ENCODE measurements around the gene LRFN3.

LRFN3 gene

DNA sequence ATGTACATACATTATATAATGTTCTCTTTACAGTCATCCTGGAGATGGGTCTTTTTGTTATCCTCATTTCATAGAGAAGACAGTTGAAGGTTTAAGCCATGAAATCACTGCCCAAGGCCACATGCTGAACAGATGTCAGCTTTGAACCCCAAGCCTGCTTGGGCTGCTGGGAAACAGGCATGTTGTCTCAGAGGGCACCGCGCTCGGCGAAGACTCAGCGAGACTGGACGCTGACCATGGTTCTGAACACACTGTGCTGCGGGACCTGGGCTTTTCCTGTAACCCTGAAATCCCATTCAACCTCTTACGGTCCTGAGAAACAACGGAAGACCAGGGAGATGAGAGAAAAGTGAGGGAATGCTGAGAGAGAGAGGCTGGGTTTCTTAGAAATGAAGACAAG, 27.3 kb downstream of the LRFN3 start:
- H3K27ac ChIP-seq (ENCODE audit: low read length): no peak overlapping the region
- no peaks in the 10 kb centered on the region for H3K4me1 ChIP-seq (ENCODE audit: insufficient read depth, low read length)
- no peaks in the 10 kb centered on the region for H3K79me2 ChIP-seq (ENCODE audit: insufficient read depth, low read length)
- DNase-seq: peak; percentile 63
- H3K9ac ChIP-seq (ENCODE audit: low read depth, low read length): no peak overlapping the region
- H2AFZ ChIP-seq (ENCODE audit: low read depth, low read length): no peak overlapping the region
- TF ChIP-seq, protein P1, sequence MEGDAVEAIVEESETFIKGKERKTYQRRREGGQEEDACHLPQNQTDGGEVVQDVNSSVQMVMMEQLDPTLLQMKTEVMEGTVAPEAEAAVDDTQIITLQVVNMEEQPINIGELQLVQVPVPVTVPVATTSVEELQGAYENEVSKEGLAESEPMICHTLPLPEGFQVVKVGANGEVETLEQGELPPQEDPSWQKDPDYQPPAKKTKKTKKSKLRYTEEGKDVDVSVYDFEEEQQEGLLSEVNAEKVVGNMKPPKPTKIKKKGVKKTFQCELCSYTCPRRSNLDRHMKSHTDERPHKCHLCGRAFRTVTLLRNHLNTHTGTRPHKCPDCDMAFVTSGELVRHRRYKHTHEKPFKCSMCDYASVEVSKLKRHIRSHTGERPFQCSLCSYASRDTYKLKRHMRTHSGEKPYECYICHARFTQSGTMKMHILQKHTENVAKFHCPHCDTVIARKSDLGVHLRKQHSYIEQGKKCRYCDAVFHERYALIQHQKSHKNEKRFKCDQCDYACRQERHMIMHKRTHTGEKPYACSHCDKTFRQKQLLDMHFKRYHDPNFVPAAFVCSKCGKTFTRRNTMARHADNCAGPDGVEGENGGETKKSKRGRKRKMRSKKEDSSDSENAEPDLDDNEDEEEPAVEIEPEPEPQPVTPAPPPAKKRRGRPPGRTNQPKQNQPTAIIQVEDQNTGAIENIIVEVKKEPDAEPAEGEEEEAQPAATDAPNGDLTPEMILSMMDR (IDR thresholded peaks at IDR 0.05; ENCODE audit: borderline replicate concordance, extremely low read depth, low read length, poor library complexity, severe bottlenecking): no peak
- no peak for TF ChIP-seq EZH2 (IDR thresholded peaks at IDR 0.05; ENCODE audit: borderline replicate concordance, low read depth, low read length, severe bottlenecking)
- no peaks in the 10 kb centered on the region for H3K36me3 ChIP-seq (ENCODE audit: insufficient read depth, low read length)
- H4K20me1 ChIP-seq (ENCODE audit: insufficient read depth, low read length): no peaks in the 10 kb centered on the region; the same call in 1 of the 2 replicates
- no peaks in the 10 kb centered on the region for H3K27me3 ChIP-seq (ENCODE audit: insufficient read depth, low read length, poor library complexity)
- no peaks in the 10 kb centered on the region for H3K9me3 ChIP-seq (ENCODE audit: insufficient read depth, low read length, severe bottlenecking)
- no peak overlapping the region for H3K4me3 ChIP-seq (ENCODE audit: low read depth in 1 of 2, low read length in 2 of 2)
- peak; percentile 71 for ATAC-seq (ENCODE audit: insufficient read depth, low read depth)
- H3K4me2 ChIP-seq (ENCODE audit: insufficient read depth, low read length): no peak overlapping the region

DNA sequence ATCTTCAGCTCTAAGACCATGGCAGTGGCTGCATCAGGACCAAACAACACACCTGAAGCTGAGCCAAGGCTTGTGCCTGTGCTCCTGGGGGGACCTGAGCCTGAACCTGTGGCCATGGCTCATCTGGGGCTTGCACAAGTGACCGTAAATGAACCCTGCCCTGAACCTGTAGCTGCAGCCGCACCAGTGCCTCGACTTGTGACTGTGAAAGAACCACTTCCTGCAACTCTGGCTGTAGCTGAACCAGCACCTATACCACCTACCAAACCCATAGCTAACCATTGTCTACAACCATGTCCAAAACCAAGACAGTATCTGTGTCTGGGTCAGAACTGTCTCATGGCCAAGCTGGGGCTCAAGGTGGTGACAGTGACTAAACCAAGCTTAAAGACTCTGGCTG, 30.6 kb downstream of the LRFN3 start:
- Histone ChIP-seq H3K4me1 (ENCODE audit: insufficient read depth, low read length) (no peaks in the 10 kb centered on the region), H3K4me2 (ENCODE audit: insufficient read depth, low read length) (no peak overlapping the region), H4K20me1 (ENCODE audit: insufficient read depth, low read length) (no peaks in the 10 kb centered on the region; the same call in 1 of the 2 replicates), H2AFZ (ENCODE audit: low read depth, low read length) (no peak overlapping the region), H3K9ac (ENCODE audit: low read depth, low read length) (no peak overlapping the region), H3K27ac (ENCODE audit: low read length) (no peak overlapping the region), H3K27me3 (ENCODE audit: insufficient read depth, low read length, poor library complexity) (no peaks in the 10 kb centered on the region), H3K79me2 (ENCODE audit: insufficient read depth, low read length) (no peaks in the 10 kb centered on the region), H3K9me3 (ENCODE audit: insufficient read depth, low read length, severe bottlenecking) (no peaks in the 10 kb centered on the region), H3K4me3 (ENCODE audit: low read depth in 1 of 2, low read length in 2 of 2) (no peak overlapping the region), H3K36me3 (ENCODE audit: insufficient read depth, low read length) (no peaks in the 10 kb centered on the region)
- DNase-seq (no peak), ATAC-seq (ENCODE audit: insufficient read depth, low read depth) (no peak)
- TF ChIP-seq, protein P1 (IDR thresholded peaks at IDR 0.05; ENCODE audit: borderline replicate concordance, extremely low read depth, low read length, poor library complexity, severe bottlenecking): no peak
- no peak for TF ChIP-seq EZH2 (IDR thresholded peaks at IDR 0.05; ENCODE audit: borderline replicate concordance, low read depth, low read length, severe bottlenecking)

DNA sequence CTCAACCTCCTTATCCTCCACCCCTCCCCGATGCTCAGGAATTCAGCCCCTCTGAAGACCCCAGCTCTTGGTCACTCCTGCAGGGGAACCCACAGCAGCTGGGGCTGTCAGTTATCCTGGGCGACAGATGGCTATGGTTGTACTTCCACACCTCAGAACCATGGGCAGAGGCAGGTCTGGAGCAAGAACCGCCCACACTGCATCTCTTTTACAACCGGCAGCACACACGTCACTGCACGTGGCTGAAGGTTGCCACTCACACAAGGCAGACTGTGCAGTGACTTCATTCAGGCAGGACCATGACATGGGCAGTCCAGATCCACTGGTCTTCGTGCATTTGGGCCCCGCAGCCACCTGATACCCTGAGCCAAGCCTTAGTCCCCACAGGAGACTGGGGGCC, 37.3 kb downstream of the LRFN3 start:
- no peaks in the 10 kb centered on the region for H3K9me3 ChIP-seq (ENCODE audit: insufficient read depth, low read length, severe bottlenecking)
- ATAC-seq (ENCODE audit: insufficient read depth, low read depth): no peak
- no peak overlapping the region for H3K9ac ChIP-seq (ENCODE audit: low read depth, low read length)
- no peaks in the 10 kb centered on the region for H3K79me2 ChIP-seq (ENCODE audit: insufficient read depth, low read length)
- TF ChIP-seq, protein P1 (IDR thresholded peaks at IDR 0.05; ENCODE audit: borderline replicate concordance, extremely low read depth, low read length, poor library complexity, severe bottlenecking): no peak
- TF ChIP-seq EZH2 (IDR thresholded peaks at IDR 0.05; ENCODE audit: borderline replicate concordance, low read depth, low read length, severe bottlenecking): no peak
- H3K4me3 ChIP-seq (ENCODE audit: low read depth in 1 of 2, low read length in 2 of 2): no peak overlapping the region
- no peak overlapping the region for H3K27ac ChIP-seq (ENCODE audit: low read length)
- no peak overlapping the region for H2AFZ ChIP-seq (ENCODE audit: low read depth, low read length)
- H4K20me1 ChIP-seq (ENCODE audit: insufficient read depth, low read length): no peaks in the 10 kb centered on the region
- no peaks in the 10 kb centered on the region for H3K27me3 ChIP-seq (ENCODE audit: insufficient read depth, low read length, poor library complexity)
- H3K4me2 ChIP-seq (ENCODE audit: insufficient read depth, low read length): no peak overlapping the region
- DNase-seq: no peak
- no peaks in the 10 kb centered on the region for H3K36me3 ChIP-seq (ENCODE audit: insufficient read depth, low read length)
- no peaks in the 10 kb centered on the region for H3K4me1 ChIP-seq (ENCODE audit: insufficient read depth, low read length)

Measured in DND-41 (cell line).